Kidney (tissue), 14 donors: ENCODE results near the gene C1orf174. TPM values are rescaled to one million over a fixed set of nuclear protein-coding genes. Genes with fewer than 3 reads are reported as not detected.

Experiments
- DNase-seq, 5 donors: peaks; one replicate each; pipeline ENCODE4 v3.0.0-alpha.2; 2013 to 2020
- FAIRE-seq: peaks from 2 replicates; lab custom pipeline; 2012; peaks lifted over from hg19 to GRCh38; lab: Jason Lieb, UNC
- H3K27ac ChIP-seq, 2 donors: one replicate each; pipeline ENCODE4 v1.7.0; 2013; ENCODE audit warnings: low read depth in 2 of 2, low read length in 2 of 2, inconsistent platforms in 1 of 2
- H3K27me3 ChIP-seq: one replicate; pipeline ENCODE4 v1.7.1; 2013; ENCODE audit warnings: low read length, inconsistent platforms; ENCODE audit not compliant: control insufficient read depth, insufficient read depth
- H3K36me3 ChIP-seq, 3 donors: one replicate each; pipeline versions ENCODE4 v1.7.0 to v1.7.1; 2013; ENCODE audit warnings: low read length in 3 of 3, control low read depth in 1 of 3, inconsistent platforms in 1 of 3; ENCODE audit not compliant: insufficient read depth in 3 of 3, control insufficient read depth in 2 of 3
- H3K4me1 ChIP-seq, 3 donors: one replicate each; pipeline versions ENCODE4 v1.7.0 to v1.7.1; 2013; ENCODE audit warnings: low read length in 3 of 3, inconsistent platforms in 1 of 3, low read depth in 1 of 3; ENCODE audit not compliant: control insufficient read depth in 2 of 3, insufficient read depth in 2 of 3
- H3K4me3 ChIP-seq, 3 donors: one replicate each; pipeline versions ENCODE4 v1.7.0 to v1.8.1; 2013; ENCODE audit warnings: low read length in 3 of 3, control low read depth in 1 of 3, inconsistent platforms in 1 of 3
- H3K9ac ChIP-seq, 3 donors: one replicate each; pipeline versions ENCODE4 v1.7.0 to v1.7.1; 2013; ENCODE audit warnings: low read length in 3 of 3, control low read depth in 1 of 3, inconsistent platforms in 1 of 3
- H3K9me3 ChIP-seq, 3 donors: one replicate each; pipeline versions ENCODE4 v1.7.0 to v1.7.1; 2013; ENCODE audit warnings: low read length in 3 of 3, control low read depth in 1 of 3, inconsistent platforms in 1 of 3; ENCODE audit not compliant: control insufficient read depth in 2 of 3, insufficient read depth in 1 of 3
- CTCF ChIP-seq: IDR thresholded peaks from 3 replicates; pipeline ENCODE4 v1.5.1; 2012; ENCODE audit warnings: mild to moderate bottlenecking, moderate library complexity, borderline replicate concordance; ENCODE audit not compliant: insufficient read depth; ENCODE audit errors: extremely low read depth
- intact Hi-C: fragments of 100-400 bp; cut with DNase I; formaldehyde crosslinking; loops from one replicate; pipeline ENCODE4 v1.11.1; 2022
- polyA plus RNA-seq: library from polyadenylated mRNA; stranded (reverse); fragments of 350-450 nt; fragmentation: Illumina TruSeq; extraction: RNeasy Lipid Tissue Mini Kit (QIAGEN cat#74804); gene quantifications from one replicate; pipeline ENCODE4 v1.2.3, GENCODE V29; 2014; ENCODE audit warnings: low read depth, low replicate concordance; ENCODE audit not compliant: insufficient read depth
- total RNA-seq: library from RNA; stranded (reverse); fragmentation: NEBNext Ultra II Directional; extraction: Animal tissue kit (Norgen Biotek cat#: 25700); gene quantifications from one replicate; pipeline ENCODE4 v1.2.1, GENCODE V29; 2021
- donor health status: control.
- donor health status: control.
- donor health status: control.
- donor health status: control.
- donor health status: control.
- donor health status: DM: yes; HTN: yes; CAD: no.
- donor health status: Normal renal cell carcinoma (clear cell type).

The C1orf174 gene
- total and polyA plus RNA-seq, 2 donors from 2014 or later = 15.9 to 16.8 TPM

- no peak for DNase-seq
- H3K4me1 ChIP-seq = peaks cover 0 to 3% (median 0%) of the 10 kb centered on the region in 3 donors
- H3K4me3 ChIP-seq = no peak overlapping the region
- no peaks in the 10 kb centered on the region for H3K27me3 ChIP-seq
- H3K9ac ChIP-seq = no peak overlapping the region
- no peak overlapping the region for H3K27ac ChIP-seq
- no peak for TF ChIP-seq CTCF
- intact Hi-C loops = no loop called here
- peaks cover 0 to 11% (median 3%) of the 10 kb centered on the region in 3 donors for H3K9me3 ChIP-seq
- FAIRE-seq = no peak
- peaks cover 3 to 16% (median 8%) of the 10 kb centered on the region in 3 donors for H3K36me3 ChIP-seq
Observed at GRCh38 chr1:3881193-3881480, 18.9 kb downstream of the C1orf174 start.

GRCh38 chr1:3880429-3881192, 19.5 kb downstream of the C1orf174 start:
- intact Hi-C loops = no loop called here
- no peak overlapping the region for H3K4me3 ChIP-seq
- no peak for TF ChIP-seq CTCF
- no peaks in the 10 kb centered on the region for H3K27me3 ChIP-seq
- peaks cover 0 to 3% (median 0%) of the 10 kb centered on the region in 3 donors for H3K4me1 ChIP-seq
- FAIRE-seq (no peak), DNase-seq (peak in 1 of 5 donors; percentile 61)
- H3K9me3 ChIP-seq = peaks cover 0 to 11% (median 3%) of the 10 kb centered on the region in 3 donors
- H3K27ac ChIP-seq = peak overlapping the region; percentile 65 to 85
- no peak overlapping the region for H3K9ac ChIP-seq
- H3K36me3 ChIP-seq = peaks cover 3 to 18% (median 8%) of the 10 kb centered on the region in 3 donors

GRCh38 chr1:3879787-3880428, 20.2 kb downstream of the C1orf174 start:
- peaks cover 0 to 3% (median 0%) of the 10 kb centered on the region in 3 donors for H3K4me1 ChIP-seq
- FAIRE-seq (no peak), DNase-seq (no peak)
- TF ChIP-seq CTCF = no peak
- H3K9me3 ChIP-seq = peaks cover 0 to 11% (median 3%) of the 10 kb centered on the region in 3 donors
- peaks cover 3 to 20% (median 11%) of the 10 kb centered on the region in 3 donors for H3K36me3 ChIP-seq
- H3K4me3 ChIP-seq = no peak overlapping the region
- no peaks in the 10 kb centered on the region for H3K27me3 ChIP-seq
- H3K27ac ChIP-seq = peak overlapping the region; percentile 65 to 85
- no peak overlapping the region for H3K9ac ChIP-seq
- intact Hi-C loops = no loop called here
